Endothelial cell of umbilical vein (primary cell): ENCODE results near the gene ABLIM2.

Experiments
- CTCF ChIP-seq, 2 donors: IDR thresholded peaks; 1 replicate in 1 of 2; 2 replicates in 1 of 2; pipeline ENCODE4 v1.5.1; 2011; ENCODE audit warnings: low read length in 2 of 2, mild to moderate bottlenecking in 2 of 2, moderate library complexity in 2 of 2, control low read depth in 1 of 2, inconsistent platforms in 1 of 2, low read depth in 1 of 2; ENCODE audit not compliant: insufficient read depth in 1 of 2; ENCODE audit errors: extremely low read depth in 1 of 2
- EZH2 ChIP-seq: IDR thresholded peaks from 2 replicates; pipeline ENCODE4 v1.6.1; 2012; ENCODE audit warnings: borderline replicate concordance, low read depth, mild to moderate bottlenecking, moderate library complexity, low read length, inconsistent platforms; ENCODE audit not compliant: severe bottlenecking
- MAX ChIP-seq: IDR thresholded peaks from 2 replicates; pipeline ENCODE4 v1.6.1; 2011; ENCODE audit not compliant: insufficient read depth, insufficient read length
- MYC ChIP-seq: IDR thresholded peaks from one replicate; pipeline ENCODE4 v1.6.1; 2011; ENCODE audit warnings: mild to moderate bottlenecking, low read depth, low read length
- POLR2A ChIP-seq: IDR thresholded peaks from 2 replicates; pipeline ENCODE4 v1.6.1; 2012; ENCODE audit warnings: low read depth, mild to moderate bottlenecking, control low read depth, low read length
- POLR2AphosphoS5 ChIP-seq: IDR thresholded peaks from 2 replicates; pipeline ENCODE4 v1.6.1; 2012; ENCODE audit warnings: low read depth, mild to moderate bottlenecking, control low read depth, low read length, moderate library complexity; ENCODE audit not compliant: insufficient read depth

GRCh38 chr4:8001564-8002355 lies 156.9 kb downstream of the ABLIM2 start:
- TF ChIP-seq CTCF (IDR thresholded peaks at IDR 0.05; ENCODE audit: extremely low read depth in 1 of 2, insufficient read depth in 1 of 2, low read depth in 1 of 2, low read length in 2 of 2) (no peak), POLR2AphosphoS5 (no peak), MAX (no peak), EZH2 (no peak), POLR2A (no peak), MYC (no peak)
